HEK293T (cell line): ENCODE measurements around the gene TSPAN18.

Source experiments
- CTCF ChIA-PET: fragments of 350-600 bp; formaldehyde crosslinking; extraction: SDS; loops from one replicate; lab custom pipeline; 2021; ENCODE audit warnings: antibody characterized with exemption, inconsistent platforms; lab: Yijun Ruan, JAX
- POLR2A ChIA-PET: fragments of 350-600 bp; formaldehyde crosslinking; extraction: SDS; loops from one replicate; lab custom pipeline; 2020; ENCODE audit warnings: antibody characterized with exemption, inconsistent platforms; lab: Yijun Ruan, JAX
- DNase-seq: peaks from one replicate; pipeline ENCODE4 v3.0.0; 2012; ENCODE audit warnings: mixed read lengths; ENCODE audit errors: extremely low spot score
- ARNT ChIP-seq: fragments of 450-650 bp; IDR thresholded peaks from 2 replicates; pipeline ENCODE4 v1.6.1; 2017; ENCODE audit warnings: mild to moderate bottlenecking
- BHLHE40 ChIP-seq: fragments of 450-650 bp; IDR thresholded peaks from 2 replicates; pipeline ENCODE4 v1.6.1; 2016; ENCODE audit warnings: mild to moderate bottlenecking, moderate library complexity, borderline replicate concordance
- CTBP1 ChIP-seq: fragments of 450-650 bp; IDR thresholded peaks from 2 replicates; pipeline ENCODE4 v1.6.1; 2016; ENCODE audit warnings: borderline replicate concordance
- ELF4 ChIP-seq: fragments of 450-650 bp; IDR thresholded peaks from 2 replicates; pipeline ENCODE4 v1.6.1; 2017; ENCODE audit warnings: antibody characterized with exemption
- FOXA1 ChIP-seq: fragments of 450-650 bp; IDR thresholded peaks from 2 replicates; pipeline ENCODE4 v1.6.1; 2016; ENCODE audit warnings: mild to moderate bottlenecking
- FOXK2 ChIP-seq: fragments of 450-650 bp; IDR thresholded peaks from 2 replicates; pipeline ENCODE4 v1.6.1; 2016; ENCODE audit warnings: mild to moderate bottlenecking
- FOXM1 ChIP-seq: fragments of 450-650 bp; IDR thresholded peaks from 2 replicates; pipeline ENCODE4 v1.6.1; 2017; ENCODE audit warnings: mild to moderate bottlenecking, borderline replicate concordance
- HDGF ChIP-seq: fragments of 450-650 bp; IDR thresholded peaks from 2 replicates; pipeline ENCODE4 v1.6.1; 2017; ENCODE audit warnings: antibody characterized with exemption, borderline replicate concordance
- L3MBTL2 ChIP-seq: fragments of 450-650 bp; conservative IDR thresholded peaks from 2 replicates; pipeline ENCODE4 v1.6.1; 2016; ENCODE audit warnings: mild to moderate bottlenecking
- LEF1 ChIP-seq: fragments of 450-650 bp; IDR thresholded peaks from 2 replicates; pipeline ENCODE4 v1.6.1; 2017; ENCODE audit warnings: mild to moderate bottlenecking, borderline replicate concordance
- NFRKB ChIP-seq: fragments of 450-650 bp; IDR thresholded peaks from 2 replicates; pipeline ENCODE4 v1.6.1; 2016; ENCODE audit warnings: mild to moderate bottlenecking, moderate library complexity
- PKNOX1 ChIP-seq: fragments of 450-650 bp; IDR thresholded peaks from 2 replicates; pipeline ENCODE4 v1.6.1; 2016
- SP1 ChIP-seq: fragments of 450-650 bp; IDR thresholded peaks from 2 replicates; pipeline ENCODE4 v1.6.1; 2017
- SUZ12 ChIP-seq: fragments of 450-650 bp; IDR thresholded peaks from 2 replicates; pipeline ENCODE4 v1.6.1; 2016; ENCODE audit warnings: mild to moderate bottlenecking
- TARDBP ChIP-seq: fragments of 450-650 bp; IDR thresholded peaks from 2 replicates; pipeline ENCODE4 v1.6.1; 2016
- ZNF384 ChIP-seq: fragments of 450-650 bp; IDR thresholded peaks from 2 replicates; pipeline ENCODE4 v1.6.1; 2016

Gene TSPAN18

GRCh38 chr11:44917741-44918140, 191.0 kb downstream of the TSPAN18 start:
- DNase-seq: no peak
- ChIA-PET CTCF (no interaction called here), POLR2A (no interaction called here)
- TF ChIP-seq FOXK2 (no peak), FOXA1 (no peak), ELF4 (no peak), CTBP1 (no peak), SUZ12 (no peak), L3MBTL2 (no peak)

DNA sequence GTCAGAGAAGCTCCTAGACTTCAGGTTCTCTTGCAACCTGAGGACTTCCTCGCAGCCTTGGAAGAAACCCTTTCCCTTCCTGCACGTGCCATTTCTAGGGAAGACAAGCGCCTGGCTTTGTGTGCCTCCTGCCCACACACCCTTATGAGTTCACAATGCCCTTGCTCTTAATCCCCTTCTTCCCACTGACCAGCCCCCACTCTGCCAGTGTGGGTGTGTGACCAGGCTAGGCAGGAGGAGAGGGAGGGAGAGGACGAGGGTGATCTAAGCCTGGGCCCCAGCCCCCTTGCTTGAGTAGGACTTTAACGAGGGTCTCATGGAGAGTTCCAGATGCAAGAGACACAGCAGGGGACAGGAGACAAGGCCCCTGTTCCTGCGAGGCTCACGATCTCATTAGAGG, 193.7 kb downstream of the TSPAN18 start:
- CTCF ChIA-PET: no interaction called here
- POLR2A ChIA-PET: no interaction called here
- no peak for DNase-seq
- TF ChIP-seq FOXM1: no peak
- TF ChIP-seq L3MBTL2: no peak
- TF ChIP-seq LEF1: no peak
- TF ChIP-seq ARNT: no peak
- no peak for TF ChIP-seq TARDBP
- TF ChIP-seq BHLHE40: no peak
- no peak for TF ChIP-seq ZNF384
- no peak for TF ChIP-seq NFRKB
- no peak for TF ChIP-seq FOXK2

DNA sequence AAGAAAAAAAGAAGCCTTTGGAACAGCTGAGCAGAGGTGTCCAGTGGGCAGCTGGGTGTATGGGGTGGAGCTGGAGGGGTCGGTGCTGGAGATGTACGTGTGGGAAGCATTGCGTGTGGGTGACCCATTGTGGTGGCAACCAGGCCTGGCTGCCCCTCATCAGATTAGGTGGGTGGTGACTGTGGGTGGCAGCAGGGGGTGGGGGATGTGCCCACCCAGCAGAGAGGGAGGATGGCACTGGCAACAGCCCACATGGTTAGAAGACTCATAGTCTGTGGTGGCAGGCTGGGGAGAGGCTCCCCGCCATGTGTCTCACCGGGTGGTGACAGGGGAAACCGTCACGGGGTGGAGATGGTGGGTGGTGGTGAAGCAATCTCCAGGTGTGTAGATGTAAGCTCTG, 196.4 kb downstream of the TSPAN18 start:
- no peak for DNase-seq
- CTCF ChIA-PET: no interaction called here
- TF ChIP-seq NFRKB (no peak), ELF4 (no peak), BHLHE40 (no peak), L3MBTL2 (no peak), LEF1 (no peak)
- POLR2A ChIA-PET: no interaction called here

DNA sequence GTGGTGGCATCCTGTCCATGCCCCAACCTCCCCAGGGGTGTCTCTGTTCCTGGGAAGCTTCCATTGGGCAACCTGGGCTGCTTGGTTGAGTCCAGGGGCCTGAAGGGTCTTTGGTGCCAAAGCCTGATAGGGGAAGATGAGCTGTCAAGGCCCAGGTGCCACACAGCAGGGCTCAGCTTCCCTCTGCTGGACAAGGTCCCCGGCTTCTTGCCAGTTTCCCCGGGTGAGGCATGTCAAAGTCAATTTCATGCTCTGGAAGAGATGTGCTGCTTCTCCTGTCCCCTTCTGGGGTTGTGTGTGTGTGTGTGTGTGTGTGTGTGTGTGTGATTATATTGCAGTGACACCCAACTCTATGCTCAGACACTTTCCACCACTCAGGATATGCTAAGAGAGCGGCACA, 197.0 kb downstream of the TSPAN18 start:
- no peak for DNase-seq
- POLR2A ChIA-PET: no interaction called here
- TF ChIP-seq HDGF: no peak
- TF ChIP-seq SP1: no peak
- TF ChIP-seq PKNOX1: no peak
- TF ChIP-seq CTBP1: no peak
- no peak for TF ChIP-seq TARDBP
- TF ChIP-seq ARNT: no peak
- TF ChIP-seq BHLHE40: no peak
- no peak for TF ChIP-seq SUZ12
- no peak for TF ChIP-seq LEF1
- no peak for TF ChIP-seq L3MBTL2
- no peak for TF ChIP-seq NFRKB
- CTCF ChIA-PET: no interaction called here

DNA sequence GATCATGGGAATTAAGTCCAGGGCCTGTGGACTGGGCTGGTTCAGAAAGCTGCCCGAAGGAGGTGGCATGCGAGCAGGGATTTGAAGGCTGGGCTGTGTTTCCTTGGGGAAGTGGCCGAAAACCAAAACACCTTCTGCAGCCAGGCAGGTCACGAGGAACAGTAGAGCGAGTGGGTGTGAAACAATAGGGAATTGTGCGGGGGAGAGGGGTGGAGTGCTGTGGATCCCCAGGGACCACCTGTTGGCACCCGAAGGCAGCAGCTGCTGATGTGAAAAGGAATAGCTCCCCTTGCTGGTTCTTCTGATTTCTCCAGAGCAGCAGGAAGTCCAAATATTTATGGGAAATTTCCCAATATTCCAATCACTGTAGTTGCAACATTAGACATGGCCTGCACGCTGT, 199.3 kb downstream of the TSPAN18 start:
- DNase-seq: no peak
- TF ChIP-seq BHLHE40: no peak
- TF ChIP-seq SUZ12: no peak
- TF ChIP-seq FOXK2: no peak
- no peak for TF ChIP-seq ELF4
- no peak for TF ChIP-seq PKNOX1
- CTCF ChIA-PET: interaction anchor here (1.5 to 8.3 kb wide), 3 partner anchors 15 to 185 kb away, joined by 4 to 78 read pairs (median 8); no protein-coding TSS in a partner anchor
- POLR2A ChIA-PET: no interaction called here

DNA sequence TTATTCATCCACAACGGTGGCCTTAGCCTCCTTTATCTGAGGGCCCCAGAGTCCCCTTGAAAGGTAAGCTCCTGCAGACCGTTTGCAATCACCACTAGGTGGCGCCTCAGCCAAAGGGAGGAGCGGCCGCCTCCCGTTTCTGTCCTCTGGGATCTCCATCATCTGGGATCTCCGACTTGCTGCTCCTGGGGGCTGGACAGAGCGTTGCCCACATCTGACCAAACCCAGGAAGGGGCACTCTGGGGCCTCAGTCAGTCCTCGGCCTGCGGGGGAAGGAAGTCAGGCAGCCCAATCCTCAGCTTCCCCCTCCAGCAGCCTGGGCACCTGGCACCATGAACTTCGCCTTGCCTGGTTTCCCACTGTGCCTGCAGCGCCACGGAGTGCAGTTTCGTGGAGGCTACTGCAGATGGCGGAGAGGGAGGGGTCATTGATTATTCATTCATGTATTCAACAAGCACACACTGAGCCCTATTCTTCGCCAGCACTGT, 200.5 kb downstream of the TSPAN18 start:
- ChIA-PET CTCF (interaction anchor here (0.6 to 8.3 kb wide), 12 partner anchors 8 to 649 kb away, joined by 3 to 78 read pairs (median 4); no protein-coding TSS in a partner anchor), POLR2A (no interaction called here)
- DNase-seq: peak; percentile 79
- TF ChIP-seq ARNT: no peak
- no peak for TF ChIP-seq ELF4
- TF ChIP-seq FOXM1: no peak
- TF ChIP-seq CTBP1: no peak

GRCh38 chr11:44928144-44928543, 201.4 kb downstream of the TSPAN18 start:
- CTCF ChIA-PET: interaction anchor here (0.5 to 8.3 kb wide), 5 partner anchors 8 to 825 kb away, joined by 3 to 78 read pairs (median 3); no protein-coding TSS in a partner anchor
- TF ChIP-seq SUZ12 (no peak), PKNOX1 (no peak), BHLHE40 (no peak), NFRKB (no peak), HDGF (no peak), L3MBTL2 (no peak), LEF1 (no peak), FOXM1 (no peak), ZNF384 (no peak), ELF4 (no peak), ARNT (no peak), FOXA1 (no peak), FOXK2 (no peak), CTBP1 (no peak), TARDBP (no peak), SP1 (no peak)
- no peak for DNase-seq
- POLR2A ChIA-PET: no interaction called here
